SK-N-DZ (cell line): ENCODE measurements around the gene VEPH1.

ENCODE experiments used
- DNase-seq: peaks from one replicate; pipeline ENCODE4 v3.0.0-alpha.2; 2015; ENCODE audit warnings: low spot score

VEPH1 gene

DNA sequence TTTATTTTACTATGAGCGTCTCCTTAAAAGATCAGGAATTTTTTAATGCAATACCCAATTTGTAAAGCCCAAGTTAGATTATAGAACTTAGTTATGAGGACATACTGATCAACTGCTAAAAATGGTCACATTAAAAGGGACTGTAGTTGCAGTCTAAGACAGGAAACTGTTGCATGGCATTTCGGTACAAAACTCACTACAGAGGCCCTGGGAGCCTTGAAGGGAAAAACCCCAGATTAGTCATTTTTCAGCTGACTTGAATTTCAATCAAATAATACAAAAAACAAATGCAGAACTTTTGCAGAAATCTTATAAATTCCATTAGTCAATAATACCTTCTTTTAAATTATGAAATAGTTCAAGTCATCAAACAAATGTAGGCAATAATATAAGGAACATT lies 73.5 kb downstream of the VEPH1 start:
- no peak for DNase-seq

GRCh38 chr3:157428853-157429252 lies 74.4 kb downstream of the VEPH1 start:
- no peak for DNase-seq

GRCh38 chr3:157427901-157428300 lies 75.3 kb downstream of the VEPH1 start:
- no peak for DNase-seq

DNA sequence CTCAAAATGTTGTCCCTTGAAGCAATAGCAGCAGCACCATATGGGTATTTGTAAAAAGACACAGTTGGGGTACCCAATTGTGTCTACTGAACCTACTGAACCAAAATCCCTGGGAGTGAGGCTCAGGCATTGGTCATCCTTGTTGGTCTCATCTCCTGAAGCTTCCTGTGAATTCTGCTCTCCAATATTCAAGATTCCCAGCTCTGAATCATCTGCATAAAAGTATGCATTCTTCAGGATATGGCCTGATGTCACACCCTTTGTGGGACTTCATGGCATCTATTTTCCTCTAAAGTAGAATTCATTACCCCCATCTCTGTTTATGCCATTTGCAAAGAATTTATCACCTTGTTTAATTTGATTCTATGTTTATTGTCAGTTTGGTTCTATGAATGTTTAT lies 79.9 kb downstream of the VEPH1 start:
- DNase-seq = no peak

- DNase-seq = no peak
These were observed 82.5 kb downstream of the VEPH1 start for GRCh38 chr3:157420606-157421130.

GRCh38 chr3:157418104-157418503 lies 85.1 kb downstream of the VEPH1 start:
- no peak for DNase-seq

GRCh38 chr3:157417247-157417646 lies 86.0 kb downstream of the VEPH1 start:
- DNase-seq = no peak

GRCh38 chr3:157416347-157417087 lies 86.7 kb downstream of the VEPH1 start:
- DNase-seq = no peak

GRCh38 chr3:157414861-157415260 lies 88.4 kb downstream of the VEPH1 start:
- DNase-seq = no peak

DNA sequence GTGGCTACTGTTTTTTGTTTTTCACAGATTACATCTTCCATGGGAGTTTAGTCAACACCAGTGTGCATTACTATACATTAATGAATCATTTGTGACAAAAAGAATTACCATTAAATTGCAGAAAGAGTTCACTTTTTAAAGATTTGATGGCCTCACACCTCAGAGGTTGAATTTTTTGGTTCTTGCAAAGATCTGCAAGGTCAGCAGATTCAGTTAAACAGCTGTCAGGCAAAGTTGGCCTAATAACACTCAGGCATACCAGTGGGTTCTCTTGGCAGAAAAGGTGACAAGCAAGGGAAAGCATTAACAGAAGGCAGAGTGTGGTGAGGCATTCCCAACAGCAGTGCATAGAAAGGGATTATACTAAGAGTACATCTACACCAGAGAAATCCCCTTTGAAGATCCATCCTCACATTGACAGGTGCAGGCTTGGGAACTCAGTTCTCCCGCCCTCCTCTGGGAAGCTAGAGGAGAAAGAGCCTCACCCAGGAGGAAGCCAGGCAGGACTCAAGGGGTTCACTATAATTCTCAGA lies 90.8 kb downstream of the VEPH1 start:
- no peak for DNase-seq

GRCh38 chr3:157410945-157411344 lies 92.3 kb downstream of the VEPH1 start:
- DNase-seq = no peak

DNA sequence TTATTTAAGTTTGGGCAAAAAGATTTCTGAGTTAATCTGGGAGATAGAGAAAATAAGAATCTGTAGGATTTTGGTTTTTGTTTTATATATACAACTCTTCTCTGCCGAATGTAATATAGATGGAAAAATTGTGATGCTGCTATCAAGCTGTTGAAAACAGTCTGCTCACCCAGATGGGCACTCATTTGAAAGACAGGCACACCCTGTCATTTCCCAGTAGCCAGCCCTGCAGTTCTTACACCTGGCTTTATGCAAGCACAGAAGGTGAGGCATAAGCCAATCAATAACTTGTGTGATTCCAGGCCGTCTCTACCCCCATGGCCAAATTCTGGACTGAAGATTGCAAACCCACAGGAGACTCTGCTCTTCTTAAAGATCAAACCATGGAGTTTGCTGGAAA lies 93.7 kb downstream of the VEPH1 start:
- DNase-seq = no peak

DNA sequence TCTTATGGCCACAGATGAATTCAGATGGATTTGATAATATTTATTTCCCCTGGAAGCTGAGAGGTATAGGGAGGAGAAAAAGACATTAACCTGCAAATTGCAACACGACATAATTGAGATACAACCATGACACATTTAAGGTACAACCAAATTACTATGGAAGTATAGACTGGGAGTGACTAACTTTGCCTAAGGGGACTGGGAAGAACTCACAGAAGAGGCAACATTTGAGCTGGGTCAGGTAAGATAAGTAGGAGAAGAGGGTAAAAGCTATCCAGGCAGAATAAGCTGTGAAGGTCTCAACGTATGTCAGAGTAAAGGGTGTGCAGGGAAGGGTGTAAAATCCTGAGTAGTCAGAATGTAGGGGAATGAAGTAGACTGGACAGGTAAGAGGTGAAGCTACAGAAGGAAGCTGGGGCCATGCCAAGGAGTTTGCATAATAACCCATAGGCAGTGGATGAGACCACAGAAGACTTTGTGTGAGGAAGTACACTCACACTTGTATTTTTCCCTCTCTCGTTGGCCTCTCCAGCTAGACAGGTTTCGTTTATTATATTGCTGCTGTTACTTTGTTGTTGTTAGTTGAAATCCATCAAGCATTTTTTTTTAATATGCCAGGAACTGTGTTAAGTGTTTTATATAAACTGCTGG lies 94.6 kb downstream of the VEPH1 start:
- DNase-seq = no peak

- no peak for DNase-seq
These were observed 95.4 kb downstream of the VEPH1 start for GRCh38 chr3:157407769-157408168.

DNA sequence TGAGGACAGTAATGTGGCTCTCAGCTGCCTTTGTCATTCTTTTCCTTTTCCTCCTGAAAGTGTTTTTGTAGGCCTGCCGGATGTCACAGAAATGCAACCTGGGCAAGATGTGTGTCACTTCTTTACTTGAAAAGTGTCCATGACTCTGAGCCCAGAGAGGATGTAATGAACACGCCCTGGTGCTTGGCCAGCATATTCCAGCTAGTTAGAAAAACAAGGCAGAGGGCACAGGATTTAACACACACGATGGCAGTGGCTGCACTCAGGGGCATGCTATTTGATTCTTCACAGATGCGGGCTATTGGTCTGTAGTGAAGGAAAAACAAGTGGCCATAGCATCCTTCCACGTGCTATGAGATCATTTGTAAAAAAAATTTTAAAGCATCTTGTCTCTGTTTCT lies 96.8 kb downstream of the VEPH1 start:
- DNase-seq = no peak

DNA sequence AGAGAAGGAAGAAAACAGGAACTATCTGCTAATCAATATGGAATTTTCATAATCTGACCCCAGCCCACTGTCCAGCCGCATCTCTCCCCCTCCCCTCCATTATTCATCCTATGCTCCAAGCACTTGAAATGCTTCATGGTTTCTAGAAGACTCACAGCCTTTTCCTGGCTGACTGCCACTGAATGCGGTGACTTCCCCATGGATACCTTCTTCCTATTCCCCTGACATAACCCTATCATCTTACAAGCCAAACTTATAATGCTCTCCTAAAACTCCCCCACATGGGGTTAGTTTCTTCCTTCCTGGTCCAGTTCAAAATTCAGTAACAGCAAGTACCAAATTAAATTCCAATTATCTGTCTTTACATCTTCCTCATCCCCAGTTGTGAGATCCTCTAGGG lies 97.8 kb downstream of the VEPH1 start:
- DNase-seq = no peak

DNA sequence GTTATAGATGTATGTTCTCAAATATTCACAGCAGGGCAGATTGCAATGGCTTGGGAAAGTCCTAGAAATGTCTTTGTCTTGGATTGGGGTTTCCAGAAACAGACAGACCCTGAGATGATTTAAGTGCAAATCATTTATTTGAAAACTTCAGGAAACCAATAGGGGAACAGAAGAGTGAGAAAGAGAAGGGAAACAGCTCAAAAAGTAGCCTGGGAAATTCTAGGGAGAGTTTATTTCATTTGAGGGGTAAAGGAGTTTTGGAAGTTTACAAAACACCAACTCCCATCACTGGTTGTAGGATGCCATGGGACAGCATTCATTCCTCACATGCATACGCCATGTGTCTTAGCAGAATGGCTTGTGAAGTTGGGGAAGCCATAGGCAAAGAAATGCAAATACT lies 98.8 kb downstream of the VEPH1 start:
- no peak for DNase-seq

- DNase-seq = no peak
These were observed 104.6 kb downstream of the VEPH1 start for GRCh38 chr3:157398598-157398997.

GRCh38 chr3:157394411-157394810 lies 108.8 kb downstream of the VEPH1 start:
- DNase-seq = no peak

DNA sequence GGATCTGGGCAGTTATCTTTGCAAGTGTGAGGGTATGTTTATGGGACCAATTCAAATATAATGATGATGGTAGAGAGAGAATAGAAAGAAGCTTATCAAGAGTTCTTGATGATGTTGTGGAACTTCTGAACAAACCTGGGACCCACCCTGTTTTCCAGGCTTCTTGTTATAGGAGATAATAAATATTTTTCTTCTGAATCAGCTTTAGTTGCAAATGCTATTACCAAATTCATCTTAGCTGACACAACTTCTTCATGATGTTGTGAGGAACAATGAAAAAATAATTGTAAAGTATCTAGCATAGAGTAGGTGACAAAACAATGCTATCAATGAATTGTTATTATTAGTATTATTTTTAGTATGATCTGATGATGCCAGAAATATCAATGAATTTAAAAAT lies 110.1 kb downstream of the VEPH1 start:
- no peak for DNase-seq

DNA sequence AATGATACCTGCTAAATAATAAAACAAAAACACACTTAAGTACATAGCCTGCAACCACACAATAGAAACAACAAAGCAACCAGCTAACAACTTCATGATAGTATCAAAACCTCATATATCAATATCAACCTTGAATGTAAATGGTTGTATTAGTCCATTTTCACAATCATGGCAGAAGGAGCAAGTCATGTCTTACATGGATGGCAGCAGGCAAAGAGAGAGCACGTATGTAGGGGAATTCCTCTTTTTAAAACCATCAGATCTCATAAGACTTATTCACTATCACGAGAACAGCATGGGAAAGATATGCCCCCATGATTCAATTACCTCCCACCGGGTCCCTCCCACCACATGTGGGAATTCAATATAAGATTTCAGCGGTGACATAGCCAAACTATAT lies 111.1 kb downstream of the VEPH1 start:
- DNase-seq = no peak

- DNase-seq = no peak
These were observed 112.3 kb downstream of the VEPH1 start for GRCh38 chr3:157390713-157391515.
